ENCODE results near the gene LRSAM1. TPM values are rescaled to one million over a fixed set of nuclear protein-coding genes. Genes with fewer than 3 reads are reported as not detected.

LRSAM1 gene
- total and polyA plus RNA-seq, 9 of the 15 experiments (the other 6 are each of a cell fraction or from before 2014, with no cell fraction given) = 0.07 to 16.2 (median 4.7) TPM

GRCh38 chr9:127445851-127446712 is 5.2 kb upstream of the LRSAM1 start (continued):
- TF ChIP-seq THAP7 (CRISPR knock-in tag; IDR thresholded peaks at IDR 0.05) (no peak), MAFG (tag; conservative IDR thresholded peaks at IDR 0.05) (no peak), PHTF2 (CRISPR knock-in tag; IDR thresholded peaks at IDR 0.05) (no peak), ZNF830 (CRISPR knock-in tag; IDR thresholded peaks at IDR 0.05) (no peak), CHAMP1 (IDR thresholded peaks at IDR 0.05) (no peak), ZNF583 (CRISPR knock-in tag; IDR thresholded peaks at IDR 0.05) (no peak), CBX1 (IDR thresholded peaks at IDR 0.05; ENCODE audit: low read depth) (0 out of 2 replicates have a peak, but pooled peaks have one; percentile 5), KAT7 (CRISPR knock-in tag; IDR thresholded peaks at IDR 0.05; ENCODE audit: borderline replicate concordance) (no peak), POLR3A (IDR thresholded peaks at IDR 0.05; ENCODE audit: borderline replicate concordance, extremely low read depth, insufficient read depth, insufficient read length) (no peak), TAF1 (IDR thresholded peaks at IDR 0.05; ENCODE audit: control insufficient read depth, extremely low read depth, insufficient read depth, low read length, severe bottlenecking) (peak; percentile 39), SUPT5H (IDR thresholded peaks at IDR 0.05) (peak; percentile 84), BCOR (IDR thresholded peaks at IDR 0.05) (0 out of 2 replicates have a peak, but pooled peaks have one; percentile 13), RAD21 (CRISPR knock-in tag; conservative IDR thresholded peaks at IDR 0.05 in 1 of 2, IDR thresholded peaks at IDR 0.05 in 1 of 2) (no peak), CHD2 (IDR thresholded peaks at IDR 0.05; ENCODE audit: low read depth, low read length) (peak; percentile 40; the same call in 1 of the 2 replicates), TAF15 (IDR thresholded peaks at IDR 0.05; ENCODE audit: low read depth, low read length) (no peak), KDM5B (IDR thresholded peaks at IDR 0.05; ENCODE audit: insufficient replicate concordance, low read depth, low read length) (peak; percentile 68), PML (IDR thresholded peaks at IDR 0.05; ENCODE audit: low read length) (peak; percentile 65; the same call in 1 of the 2 replicates), ZC3H8 (IDR thresholded peaks at IDR 0.05) (no peak)
- TF ChIP-seq, protein P1, sequence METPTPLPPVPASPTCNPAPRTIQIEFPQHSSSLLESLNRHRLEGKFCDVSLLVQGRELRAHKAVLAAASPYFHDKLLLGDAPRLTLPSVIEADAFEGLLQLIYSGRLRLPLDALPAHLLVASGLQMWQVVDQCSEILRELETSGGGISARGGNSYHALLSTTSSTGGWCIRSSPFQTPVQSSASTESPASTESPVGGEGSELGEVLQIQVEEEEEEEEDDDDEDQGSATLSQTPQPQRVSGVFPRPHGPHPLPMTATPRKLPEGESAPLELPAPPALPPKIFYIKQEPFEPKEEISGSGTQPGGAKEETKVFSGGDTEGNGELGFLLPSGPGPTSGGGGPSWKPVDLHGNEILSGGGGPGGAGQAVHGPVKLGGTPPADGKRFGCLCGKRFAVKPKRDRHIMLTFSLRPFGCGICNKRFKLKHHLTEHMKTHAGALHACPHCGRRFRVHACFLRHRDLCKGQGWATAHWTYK (CRISPR knock-in tag; IDR thresholded peaks at IDR 0.05) = no peak
- TF ChIP-seq, protein P2, sequence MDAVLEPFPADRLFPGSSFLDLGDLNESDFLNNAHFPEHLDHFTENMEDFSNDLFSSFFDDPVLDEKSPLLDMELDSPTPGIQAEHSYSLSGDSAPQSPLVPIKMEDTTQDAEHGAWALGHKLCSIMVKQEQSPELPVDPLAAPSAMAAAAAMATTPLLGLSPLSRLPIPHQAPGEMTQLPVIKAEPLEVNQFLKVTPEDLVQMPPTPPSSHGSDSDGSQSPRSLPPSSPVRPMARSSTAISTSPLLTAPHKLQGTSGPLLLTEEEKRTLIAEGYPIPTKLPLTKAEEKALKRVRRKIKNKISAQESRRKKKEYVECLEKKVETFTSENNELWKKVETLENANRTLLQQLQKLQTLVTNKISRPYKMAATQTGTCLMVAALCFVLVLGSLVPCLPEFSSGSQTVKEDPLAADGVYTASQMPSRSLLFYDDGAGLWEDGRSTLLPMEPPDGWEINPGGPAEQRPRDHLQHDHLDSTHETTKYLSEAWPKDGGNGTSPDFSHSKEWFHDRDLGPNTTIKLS (IDR thresholded peaks at IDR 0.05; ENCODE audit: borderline replicate concordance, low read depth) = no peak
- TF ChIP-seq, protein P3, sequence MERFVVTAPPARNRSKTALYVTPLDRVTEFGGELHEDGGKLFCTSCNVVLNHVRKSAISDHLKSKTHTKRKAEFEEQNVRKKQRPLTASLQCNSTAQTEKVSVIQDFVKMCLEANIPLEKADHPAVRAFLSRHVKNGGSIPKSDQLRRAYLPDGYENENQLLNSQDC (CRISPR knock-in tag; IDR thresholded peaks at IDR 0.05) = 0 out of 2 replicates have a peak, but pooled peaks have one; percentile 3

All from K562 (cell line).